ENCODE measurements around the gene OSBPL6.

OSBPL6 gene

GRCh38 chr2:178297091-178297411, 102.7 kb downstream of the OSBPL6 start:
- no peaks in the 10 kb centered on the region for H3F3A ChIP-seq (ENCODE audit: low read depth)
- H4K20me1 ChIP-seq (ENCODE audit: insufficient read depth, low read length, poor library complexity, severe bottlenecking): no peaks in the 10 kb centered on the region
- TF ChIP-seq EZH2phosphoT487 (IDR thresholded peaks at IDR 0.05; ENCODE audit: borderline replicate concordance) (no peak), CTCF (conservative IDR thresholded peaks at IDR 0.05; ENCODE audit: low read length) (no peak)
- no peaks in the 10 kb centered on the region for H3K27me3 ChIP-seq (ENCODE audit: insufficient read depth, low read length, poor library complexity, severe bottlenecking)
- no peak overlapping the region for H2AFZ ChIP-seq (ENCODE audit: low read length)
- no peak overlapping the region for H3K9ac ChIP-seq (ENCODE audit: low read depth, low read length, poor library complexity, severe bottlenecking)
- H3K9me3 ChIP-seq (ENCODE audit: insufficient read depth, low read depth, low read length): no peaks in the 10 kb centered on the region
- no peaks in the 10 kb centered on the region for H3K79me2 ChIP-seq (ENCODE audit: insufficient read depth, low read length)
- no peak overlapping the region for H3K4me2 ChIP-seq (ENCODE audit: low read depth, low read length, poor library complexity, severe bottlenecking)
- no peaks in the 10 kb centered on the region for H3K4me1 ChIP-seq (ENCODE audit: insufficient read depth, low read length, poor library complexity, severe bottlenecking)
- H3K9me2 ChIP-seq (replicated peaks; ENCODE audit: low read depth, low read length): no peaks in the 10 kb centered on the region
- no peaks in the 10 kb centered on the region for H3K36me3 ChIP-seq (ENCODE audit: insufficient read depth, low read length)
- no peak overlapping the region for H3K4me3 ChIP-seq (ENCODE audit: low read length, poor library complexity, severe bottlenecking)

GRCh38 chr2:178298785-178299212, 104.5 kb downstream of the OSBPL6 start:
- Histone ChIP-seq H2AFZ (ENCODE audit: low read length) (no peak overlapping the region), H3K9me3 (ENCODE audit: insufficient read depth, low read depth, low read length) (no peaks in the 10 kb centered on the region), H3K79me2 (ENCODE audit: insufficient read depth, low read length) (no peaks in the 10 kb centered on the region), H3K4me1 (ENCODE audit: insufficient read depth, low read length, poor library complexity, severe bottlenecking) (no peaks in the 10 kb centered on the region), H3K9ac (ENCODE audit: low read depth, low read length, poor library complexity, severe bottlenecking) (no peak overlapping the region), H3K27me3 (ENCODE audit: insufficient read depth, low read length, poor library complexity, severe bottlenecking) (no peaks in the 10 kb centered on the region), H3F3A (ENCODE audit: low read depth) (no peaks in the 10 kb centered on the region), H4K20me1 (ENCODE audit: insufficient read depth, low read length, poor library complexity, severe bottlenecking) (no peaks in the 10 kb centered on the region), H3K36me3 (ENCODE audit: insufficient read depth, low read length) (no peaks in the 10 kb centered on the region), H3K4me2 (ENCODE audit: low read depth, low read length, poor library complexity, severe bottlenecking) (no peak overlapping the region), H3K4me3 (ENCODE audit: low read length, poor library complexity, severe bottlenecking) (no peak overlapping the region), H3K9me2 (replicated peaks; ENCODE audit: low read depth, low read length) (no peaks in the 10 kb centered on the region)
- TF ChIP-seq EZH2phosphoT487 (IDR thresholded peaks at IDR 0.05; ENCODE audit: borderline replicate concordance) (no peak), CTCF (conservative IDR thresholded peaks at IDR 0.05; ENCODE audit: low read length) (no peak)

GRCh38 chr2:178301649-178302238, 107.4 kb downstream of the OSBPL6 start:
- H3K9me2 ChIP-seq (replicated peaks; ENCODE audit: low read depth, low read length): no peaks in the 10 kb centered on the region
- no peaks in the 10 kb centered on the region for H3K9me3 ChIP-seq (ENCODE audit: insufficient read depth, low read depth, low read length)

More at GRCh38 chr2:178301649-178302238, 107.4 kb downstream of the OSBPL6 start:
- H3K4me2 ChIP-seq (ENCODE audit: low read depth, low read length, poor library complexity, severe bottlenecking): no peak overlapping the region
- H2AFZ ChIP-seq (ENCODE audit: low read length): no peak overlapping the region
- H3K4me1 ChIP-seq (ENCODE audit: insufficient read depth, low read length, poor library complexity, severe bottlenecking): peaks cover 3% of the 10 kb centered on the region
- no peaks in the 10 kb centered on the region for H3F3A ChIP-seq (ENCODE audit: low read depth)
- H4K20me1 ChIP-seq (ENCODE audit: insufficient read depth, low read length, poor library complexity, severe bottlenecking): no peaks in the 10 kb centered on the region
- no peaks in the 10 kb centered on the region for H3K79me2 ChIP-seq (ENCODE audit: insufficient read depth, low read length)
- no peak overlapping the region for H3K4me3 ChIP-seq (ENCODE audit: low read length, poor library complexity, severe bottlenecking)
- H3K36me3 ChIP-seq (ENCODE audit: insufficient read depth, low read length): no peaks in the 10 kb centered on the region
- H3K27me3 ChIP-seq (ENCODE audit: insufficient read depth, low read length, poor library complexity, severe bottlenecking): no peaks in the 10 kb centered on the region
- H3K9ac ChIP-seq (ENCODE audit: low read depth, low read length, poor library complexity, severe bottlenecking): no peak overlapping the region
- no peak for TF ChIP-seq EZH2phosphoT487 (IDR thresholded peaks at IDR 0.05; ENCODE audit: borderline replicate concordance)
- TF ChIP-seq CTCF (conservative IDR thresholded peaks at IDR 0.05; ENCODE audit: low read length): no peak
